Caco-2 (cell line): ENCODE data around the gene CHSY1. TPM values are rescaled to one million over a fixed set of nuclear protein-coding genes. Genes with fewer than 3 reads are reported as not detected.
A peak's percentile ranks its signal among the peaks of the same experiment; 100 is the strongest.

Experiments
- BruUV-seq: library from RNA; stranded (reverse); fragments of 400-500 nt; replicated peaks from 2 replicates; lab custom pipeline; 2021; lab: Mats Ljungman, UMichigan
- CTCF ChIA-PET: fragments of 300-600 bp; sonication (Branson Sonifier 250); formaldehyde crosslinking; loops from one replicate; lab custom pipeline; 2022; ENCODE audit warnings: antibody characterized with exemption; lab: Charles Lee
- POLR2A ChIA-PET: fragments of 300-600 bp; sonication (Branson Sonifier 250); formaldehyde crosslinking; loops from one replicate; lab custom pipeline; 2022; ENCODE audit warnings: antibody characterized with exemption; lab: Charles Lee
- DNase-seq, 2 experiments: peaks; one replicate each; pipeline versions ENCODE4 v3.0.0 to v3.0.0-alpha.2; 2020 to 2022
- H3K27me3 ChIP-seq: replicated peaks from 2 replicates; pipeline ENCODE4 v1.6.0; 2011; ENCODE audit warnings: low read length; ENCODE audit not compliant: control insufficient read depth, insufficient read depth
- H3K36me3 ChIP-seq: 2 replicates; pipeline ENCODE4 v1.5.1; 2011; ENCODE audit warnings: low read length; ENCODE audit not compliant: control insufficient read depth, insufficient read depth
- H3K4me1 ChIP-seq: fragments of 250-450 bp; sonication (Bioruptor Pico); 2 replicates; pipeline ENCODE4 v1.5.1; 2020; ENCODE audit warnings: mild to moderate bottlenecking
- H3K4me3 ChIP-seq: 2 replicates; pipeline ENCODE4 v1.5.1; 2011; ENCODE audit warnings: low read depth, mild to moderate bottlenecking, control low read depth, low read length
- H3K9me3 ChIP-seq: fragments of 250-450 bp; sonication (Bioruptor Pico); 2 replicates; pipeline ENCODE4 v1.5.1; 2020; ENCODE audit warnings: mild to moderate bottlenecking, moderate library complexity
- H3K27ac Mint-ChIP-seq: one replicate; pipeline ENCODE4 v1.8.0; 2022; ENCODE audit warnings: mixed read lengths; ENCODE audit not compliant: unreplicated experiment
- H3K27me3 Mint-ChIP-seq: one replicate; pipeline ENCODE4 v1.8.0; 2022; ENCODE audit warnings: mixed read lengths; ENCODE audit not compliant: insufficient read depth, unreplicated experiment
- H3K36me3 Mint-ChIP-seq: one replicate; pipeline ENCODE4 v1.8.0; 2022; ENCODE audit warnings: mild to moderate bottlenecking, mixed read lengths; ENCODE audit not compliant: insufficient read depth, unreplicated experiment
- H3K4me1 Mint-ChIP-seq: one replicate; pipeline ENCODE4 v1.8.0; 2022; ENCODE audit warnings: low read depth, mixed read lengths; ENCODE audit not compliant: unreplicated experiment
- H3K4me3 Mint-ChIP-seq: one replicate; pipeline ENCODE4 v1.8.0; 2022; ENCODE audit warnings: mild to moderate bottlenecking, moderate library complexity, mixed read lengths; ENCODE audit not compliant: unreplicated experiment
- H3K9me3 Mint-ChIP-seq: one replicate; pipeline ENCODE4 v1.8.0; 2022; ENCODE audit warnings: mixed read lengths; ENCODE audit not compliant: unreplicated experiment
- CTCF ChIP-seq, 2 experiments: fragments of 200-600 bp in 1 of 2; IDR thresholded peaks; 1 replicate in 1 of 2; 2 replicates in 1 of 2; pipeline versions ENCODE4 v1.5.1 to v1.8.0; 2011 to 2022; ENCODE audit warnings: antibody characterized with exemption in 1 of 2, control low read depth in 1 of 2, inconsistent platforms in 1 of 2, low read depth in 1 of 2, low read length in 1 of 2, mild to moderate bottlenecking in 1 of 2, moderate library complexity in 1 of 2; ENCODE audit not compliant: insufficient read depth in 1 of 2, severe bottlenecking in 1 of 2, unreplicated experiment in 1 of 2
- intact Hi-C: fragments of 100-400 bp; cut with micrococcal nuclease; formaldehyde crosslinking; loops from one replicate; pipeline ENCODE4 v1.10.0; 2022; ENCODE audit not compliant: unreplicated experiment
- total RNA-seq: library from RNA; stranded (reverse); gene quantifications from 2 replicates; pipeline ENCODE4 v1.2.3, GENCODE V29; 2022

The CHSY1 gene
- total RNA-seq, 1 experiment from 2014 or later, result 18.7 TPM

GRCh38 chr15:101178931-101179330, 72.9 kb downstream of the CHSY1 start:
- no peak for TF ChIP-seq CTCF (IDR thresholded peaks at IDR 0.05; ENCODE audit: insufficient read depth in 1 of 2, low read depth in 1 of 2, low read length in 1 of 2, severe bottlenecking in 1 of 2, unreplicated experiment in 1 of 2)
- Mint-ChIP-seq H3K9me3 (no peaks in the 10 kb centered on the region), H3K27ac (no peak overlapping the region), H3K4me1 (peaks cover 19% of the 10 kb centered on the region), H3K36me3 (peaks cover 49% of the 10 kb centered on the region), H3K4me3 (no peak overlapping the region), H3K27me3 (no peaks in the 10 kb centered on the region)
- no peak overlapping the region for H3K4me3 ChIP-seq
- no peak for DNase-seq
- no peaks in the 10 kb centered on the region for H3K27me3 ChIP-seq
- intact Hi-C loops, result no loop called here
- ChIA-PET CTCF (no interaction called here), POLR2A (no interaction called here)
- H3K4me1 ChIP-seq, result peaks cover 20% of the 10 kb centered on the region
- no peaks in the 10 kb centered on the region for H3K9me3 ChIP-seq
- no TSS peak for BruUV-seq
- peaks cover 2% of the 10 kb centered on the region; the same call in 1 of the 2 replicates for H3K36me3 ChIP-seq

DNA sequence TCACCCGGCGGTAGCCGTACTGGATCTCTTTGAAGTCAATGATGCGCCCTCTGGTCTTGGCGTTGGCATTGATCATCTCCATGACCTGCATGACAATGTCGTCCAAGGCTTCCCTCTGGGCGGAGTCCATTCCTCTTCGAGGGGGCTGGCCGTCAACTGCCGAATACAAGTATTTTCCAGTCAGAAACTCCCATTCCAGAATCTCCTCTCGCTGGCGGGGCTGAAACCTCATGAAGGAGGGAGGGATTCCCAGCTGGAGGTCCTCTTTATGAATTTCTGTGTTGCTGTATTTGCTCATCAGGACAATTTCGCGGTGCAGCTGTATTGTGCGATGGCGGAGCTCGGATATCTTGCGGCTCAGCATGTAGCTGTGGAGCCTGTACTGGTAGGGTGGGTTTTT, 73.4 kb downstream of the CHSY1 start:
- H3K36me3 Mint-ChIP-seq, result peaks cover 54% of the 10 kb centered on the region
- H3K4me1 Mint-ChIP-seq, result peaks cover 19% of the 10 kb centered on the region
- H3K4me1 ChIP-seq, result peaks cover 20% of the 10 kb centered on the region
- DNase-seq, result no peak
- CTCF ChIA-PET, result no interaction called here
- no peak overlapping the region for H3K4me3 Mint-ChIP-seq
- peaks cover 2% of the 10 kb centered on the region; the same call in 1 of the 2 replicates for H3K36me3 ChIP-seq
- H3K9me3 ChIP-seq, result no peaks in the 10 kb centered on the region
- no peak for TF ChIP-seq CTCF (IDR thresholded peaks at IDR 0.05; ENCODE audit: insufficient read depth in 1 of 2, low read depth in 1 of 2, low read length in 1 of 2, severe bottlenecking in 1 of 2, unreplicated experiment in 1 of 2)
- H3K27me3 Mint-ChIP-seq, result no peaks in the 10 kb centered on the region
- intact Hi-C loops, result no loop called here
- no peaks in the 10 kb centered on the region for H3K27me3 ChIP-seq
- peak overlapping the region; percentile 73 for H3K27ac Mint-ChIP-seq
- no peaks in the 10 kb centered on the region for H3K9me3 Mint-ChIP-seq
- POLR2A ChIA-PET, result no interaction called here
- no TSS peak for BruUV-seq
- H3K4me3 ChIP-seq, result no peak overlapping the region

DNA sequence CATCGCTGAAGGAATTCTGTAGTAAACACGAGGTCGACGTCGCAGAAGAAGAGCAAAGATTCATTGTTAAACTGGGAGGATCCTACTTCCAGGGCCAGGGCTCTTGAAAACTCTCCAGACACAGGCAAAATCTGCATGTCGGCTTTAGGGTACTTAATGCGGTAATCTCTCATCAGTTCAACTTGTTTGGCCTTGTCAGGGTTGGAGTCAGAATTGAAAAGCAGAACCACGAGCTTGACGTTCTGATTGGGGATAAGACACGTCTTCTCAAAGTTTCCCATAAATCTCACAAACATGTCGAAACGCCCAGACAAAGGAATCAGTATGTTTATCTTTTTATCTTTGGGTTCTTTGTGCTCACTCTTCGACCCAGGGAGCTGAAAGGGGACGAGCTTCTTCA, 74.0 kb downstream of the CHSY1 start:
- POLR2A ChIA-PET, result no interaction called here
- Histone ChIP-seq H3K4me1 (peaks cover 20% of the 10 kb centered on the region), H3K36me3 (peaks cover 2% of the 10 kb centered on the region; the same call in 1 of the 2 replicates), H3K27me3 (no peaks in the 10 kb centered on the region), H3K4me3 (no peak overlapping the region), H3K9me3 (no peaks in the 10 kb centered on the region)
- CTCF ChIA-PET, result no interaction called here
- no peak for DNase-seq
- peaks cover 52% of the 10 kb centered on the region for H3K36me3 Mint-ChIP-seq
- intact Hi-C loops, result no loop called here
- no peaks in the 10 kb centered on the region for H3K9me3 Mint-ChIP-seq
- peaks cover 19% of the 10 kb centered on the region for H3K4me1 Mint-ChIP-seq
- H3K27me3 Mint-ChIP-seq, result no peaks in the 10 kb centered on the region
- H3K4me3 Mint-ChIP-seq, result no peak overlapping the region
- peak overlapping the region; percentile 73 for H3K27ac Mint-ChIP-seq
- BruUV-seq, result no TSS peak
- TF ChIP-seq CTCF (IDR thresholded peaks at IDR 0.05; ENCODE audit: insufficient read depth in 1 of 2, low read depth in 1 of 2, low read length in 1 of 2, severe bottlenecking in 1 of 2, unreplicated experiment in 1 of 2), result no peak
